Inflammatory macrophage treated with lipopolysaccharide for 1 hour (primary cell): ENCODE data around the gene DDX20.
"Not testable (repeated sequence)": the region's sequence is repeated elsewhere in the genome, so short reads cannot be mapped to it uniquely, and the experiment has no call there.

Experiments used
- DNase-seq, 2 donors: peaks; one replicate each; pipeline ENCODE4 v3.0.0-alpha.2; 2020 to 2022

DDX20 gene

GRCh38 chr1:111734426-111734825 lies 21.3 kb upstream of the DDX20 start:
- no peak for DNase-seq

GRCh38 chr1:111734856-111735255 lies 20.8 kb upstream of the DDX20 start:
- DNase-seq, result peak in 1 of 2 donors; percentile 25

GRCh38 chr1:111735321-111735720 lies 20.4 kb upstream of the DDX20 start:
- no peak for DNase-seq

- DNase-seq, result no peak
These were observed 19.7 kb upstream of the DDX20 start for GRCh38 chr1:111735858-111736544.

- DNase-seq, result no peak
These were observed 19.0 kb upstream of the DDX20 start for GRCh38 chr1:111736548-111737215.

- DNase-seq, result no peak
These were observed 18.2 kb upstream of the DDX20 start for GRCh38 chr1:111737216-111738132.

- no peak for DNase-seq
These were observed 17.6 kb upstream of the DDX20 start for GRCh38 chr1:111738133-111738435.

GRCh38 chr1:111738436-111739193 lies 17.1 kb upstream of the DDX20 start:
- DNase-seq, result no peak

- peak; percentile 82 to 91 for DNase-seq
These were observed 16.3 kb upstream of the DDX20 start, which contains the start of gene INKA2 for GRCh38 chr1:111739194-111739924. INKA2 (minus strand) TSS chr1:111739395; CDS start chr1:111739242, 153 bp downstream.

GRCh38 chr1:111739925-111740765 lies 15.6 kb upstream of the DDX20 start:
- no peak for DNase-seq

- DNase-seq, result not testable (repeated sequence)
These were observed 13.4 kb upstream of the DDX20 start for GRCh38 chr1:111742292-111742691.

GRCh38 chr1:111742938-111743549 lies 12.7 kb upstream of the DDX20 start:
- DNase-seq, result no peak

GRCh38 chr1:111743679-111744101 lies 12.0 kb upstream of the DDX20 start:
- no peak for DNase-seq

- DNase-seq, result no peak
These were observed 9.8 kb upstream of the DDX20 start for GRCh38 chr1:111745675-111746613.

- no peak for DNase-seq
These were observed 9.1 kb upstream of the DDX20 start for GRCh38 chr1:111746614-111746999.

- peak; percentile 59 to 90 for DNase-seq
These were observed 8.4 kb upstream of the DDX20 start for GRCh38 chr1:111747282-111747734.

GRCh38 chr1:111747947-111748346 lies 7.8 kb upstream of the DDX20 start:
- no peak for DNase-seq

- DNase-seq, result no peak
These were observed 6.1 kb upstream of the DDX20 start for GRCh38 chr1:111749628-111750027.

- no peak for DNase-seq
These were observed 4.8 kb upstream of the DDX20 start for GRCh38 chr1:111750856-111751255.
